Naive thymus-derived CD4-positive, alpha-beta T cell (primary cell): ENCODE results near the gene BAZ1B. TPM values are rescaled to one million over a fixed set of nuclear protein-coding genes. Genes with fewer than 3 reads are reported as not detected.
"Not testable (repeated sequence)": the region's sequence is repeated elsewhere in the genome, so short reads cannot be mapped to it uniquely, and the experiment has no call there.

Experiments used
- ATAC-seq: fragments of 150-1000 bp; cut with Tn5 transposase; 2 replicates; pipeline ENCODE4 v1.10.0; 2021; ENCODE audit warnings: mild to moderate bottlenecking, moderate library complexity
- CTCF ChIA-PET: fragments of 350-600 bp; sonication (Branson Sonifier 250); formaldehyde crosslinking; loops from one replicate; lab custom pipeline; 2021; ENCODE audit warnings: antibody characterized with exemption; lab: Charles Lee
- POLR2A ChIA-PET: fragments of 350-600 bp; sonication (Branson Sonifier 250); formaldehyde crosslinking; loops from one replicate; lab custom pipeline; 2021; ENCODE audit warnings: antibody characterized with exemption, inconsistent platforms; lab: Charles Lee
- DNase-seq, 9 donors: peaks; one replicate each; pipeline versions ENCODE4 v3.0.0 to v3.0.0-alpha.2; 2020 to 2022; ENCODE audit warnings: mixed read lengths in 1 of 9
- H3K27ac ChIP-seq: one replicate; pipeline ENCODE4 v1.7.0; 2013; ENCODE audit warnings: mild to moderate bottlenecking, low read depth, low read length, moderate library complexity
- H3K27me3 ChIP-seq, 2 donors: one replicate each; pipeline ENCODE4 v1.7.0; 2013; ENCODE audit warnings: low read length in 2 of 2, mild to moderate bottlenecking in 2 of 2, moderate library complexity in 2 of 2; ENCODE audit not compliant: control insufficient read depth in 2 of 2, insufficient read depth in 2 of 2
- H3K36me3 ChIP-seq, 3 experiments: 1 replicate in 2 of 3; 2 replicates in 1 of 3; pipeline ENCODE4 v1.7.0; 2013; ENCODE audit warnings: low read length in 3 of 3, mild to moderate bottlenecking in 3 of 3, moderate library complexity in 1 of 3; ENCODE audit not compliant: insufficient read depth in 3 of 3, control insufficient read depth in 2 of 3
- H3K4me1 ChIP-seq, 2 donors: one replicate each; pipeline ENCODE4 v1.7.0; 2013; ENCODE audit warnings: low read length in 2 of 2, mild to moderate bottlenecking in 2 of 2, moderate library complexity in 1 of 2; ENCODE audit not compliant: control insufficient read depth in 2 of 2, insufficient read depth in 2 of 2
- H3K4me3 ChIP-seq: 2 replicates; pipeline ENCODE4 v1.7.0; 2013; ENCODE audit warnings: mild to moderate bottlenecking, low read length
- H3K9me3 ChIP-seq, 3 experiments: 1 replicate in 2 of 3; 2 replicates in 1 of 3; pipeline ENCODE4 v1.7.0; 2013; ENCODE audit warnings: low read length in 3 of 3; ENCODE audit not compliant: control insufficient read depth in 2 of 3
- H3K27ac Mint-ChIP-seq, 9 donors: one replicate each; pipeline ENCODE4 v1.8.0; 2020 to 2022; ENCODE audit warnings: mixed read lengths in 9 of 9, mild to moderate bottlenecking in 8 of 9, moderate library complexity in 5 of 9, inconsistent platforms in 2 of 9
- H3K27me3 Mint-ChIP-seq, 5 donors: one replicate each; pipeline ENCODE4 v1.8.0; 2021 to 2022; ENCODE audit warnings: mixed read lengths in 5 of 5, mild to moderate bottlenecking in 1 of 5
- H3K36me3 Mint-ChIP-seq, 5 donors: one replicate each; pipeline ENCODE4 v1.8.0; 2020 to 2022; ENCODE audit warnings: mixed read lengths in 5 of 5, mild to moderate bottlenecking in 3 of 5, inconsistent platforms in 1 of 5
- H3K4me1 Mint-ChIP-seq, 7 donors: one replicate each; pipeline ENCODE4 v1.8.0; 2020 to 2022; ENCODE audit warnings: mixed read lengths in 7 of 7, mild to moderate bottlenecking in 3 of 7, inconsistent platforms in 1 of 7
- H3K4me3 Mint-ChIP-seq, 10 donors: one replicate each; pipeline ENCODE4 v1.8.0; 2020 to 2022; ENCODE audit warnings: mild to moderate bottlenecking in 10 of 10, mixed read lengths in 10 of 10, moderate library complexity in 6 of 10, inconsistent platforms in 2 of 10
- H3K9me3 Mint-ChIP-seq, 11 donors: one replicate each; pipeline ENCODE4 v1.8.0; 2020 to 2022; ENCODE audit warnings: mixed read lengths in 11 of 11, mild to moderate bottlenecking in 4 of 11, inconsistent platforms in 1 of 11, moderate library complexity in 1 of 11
- intact Hi-C, 2 donors: fragments of 100-400 bp; cut with micrococcal nuclease; formaldehyde crosslinking; loops; one replicate each; pipeline ENCODE4 v1.15.1; 2023
- polyA plus RNA-seq, 2 donors: library from polyadenylated mRNA; unstranded; fragments of 300-500 nt; fragmentation: Illumina TruSeq; gene quantifications; one replicate each; pipeline ENCODE4 v1.2.3, GENCODE V29; 2021
- total RNA-seq, 6 experiments: library from RNA in 5 of 6; stranded (reverse) in 5 of 6; gene quantifications; 1 replicate in 5 of 6; 2 replicates in 1 of 6; pipeline ENCODE4 v1.2.3 and lab custom pipeline; 2021 to 2026

The BAZ1B gene
- total and polyA plus RNA-seq, 7 experiments from 2014 or later = 14.7 to 90.3 (median 47.1) TPM

DNA sequence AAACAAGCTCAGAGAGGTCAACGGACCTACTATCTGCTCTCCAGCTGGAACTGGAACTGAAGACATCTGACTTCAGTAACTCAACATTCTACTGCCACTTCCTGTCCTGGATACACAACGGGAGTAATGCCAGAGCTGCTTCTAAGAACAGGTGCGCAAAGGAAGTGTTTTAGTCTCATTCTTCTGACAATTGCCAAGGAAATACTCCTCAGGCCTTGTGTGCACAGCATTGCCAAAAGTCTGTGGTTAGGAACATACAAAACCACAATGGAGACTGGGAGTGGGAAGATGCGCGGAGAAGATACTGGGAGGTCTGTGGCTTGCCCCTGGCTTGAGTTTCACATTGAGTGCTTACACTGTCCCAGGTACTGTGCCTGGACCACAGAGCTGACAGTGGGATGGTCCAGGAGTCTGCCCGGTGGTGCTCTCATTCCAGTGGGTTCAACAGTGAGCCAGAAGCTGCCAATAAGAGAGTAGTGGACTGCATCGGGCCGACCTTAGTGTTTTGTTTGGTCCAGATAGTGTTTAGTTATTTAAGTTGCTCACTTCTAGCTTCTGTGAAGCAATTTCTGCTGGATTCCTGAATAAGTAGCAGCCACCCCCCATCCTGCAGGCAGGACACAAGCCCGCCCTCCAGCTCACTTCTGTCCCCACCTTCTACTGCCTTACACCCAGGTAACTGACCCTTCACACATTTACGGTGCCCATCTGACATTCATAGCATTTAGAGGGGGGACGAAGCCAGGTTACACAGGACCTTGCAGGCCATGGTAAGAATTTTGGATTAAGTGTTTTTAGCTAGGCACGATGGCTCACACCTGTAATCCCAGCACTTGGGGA lies 46.0 kb upstream of the BAZ1B start:
- DNase-seq = no peak
- Mint-ChIP-seq H3K4me3 (no peak overlapping the region), H3K27me3 (no peaks in the 10 kb centered on the region), H3K9me3 (no peaks in the 10 kb centered on the region), H3K4me1 (peaks cover 12 to 44% (median 33%) of the 10 kb centered on the region in 7 donors), H3K27ac (peak overlapping the region in 7 of 9 donors; percentile 51 to 84 (median 60)), H3K36me3 (peaks cover 0 to 30% (median 5%) of the 10 kb centered on the region in 5 donors)
- ChIA-PET POLR2A (interaction anchor here (1.1 to 2.4 kb wide), 4 partner anchors 9 to 46 kb away, joined by 3 to 10 read pairs (median 8); partner anchors contain the start of genes BAZ1B and TBL2), CTCF (interaction anchor here (0.6 to 1.0 kb wide), 3 partner anchors 8 to 157 kb away, joined by 3 to 4 read pairs (median 3); no protein-coding TSS in a partner anchor)
- ATAC-seq = no peak
- Histone ChIP-seq H3K27ac (no peak overlapping the region), H3K4me1 (peaks cover 7 to 18% of the 10 kb centered on the region in 2 donors), H3K27me3 (no peaks in the 10 kb centered on the region), H3K4me3 (no peak overlapping the region), H3K9me3 (no peaks in the 10 kb centered on the region), H3K36me3 (peaks cover 6 to 39% (median 12%) of the 10 kb centered on the region in 3 experiments)
- intact Hi-C loops = no loop called here

- Histone ChIP-seq H3K27ac (no peak overlapping the region), H3K4me1 (peaks cover 7 to 18% of the 10 kb centered on the region in 2 donors), H3K9me3 (no peaks in the 10 kb centered on the region), H3K4me3 (no peak overlapping the region), H3K27me3 (no peaks in the 10 kb centered on the region), H3K36me3 (peaks cover 6 to 30% (median 7%) of the 10 kb centered on the region in 3 experiments)
- Mint-ChIP-seq H3K27me3 (peaks cover 0 to 2% (median 0%) of the 10 kb centered on the region in 5 donors), H3K4me3 (peak overlapping the region in 1 of 10 donors; percentile 88), H3K4me1 (peaks cover 12 to 44% (median 33%) of the 10 kb centered on the region in 7 donors), H3K9me3 (no peaks in the 10 kb centered on the region), H3K36me3 (peaks cover 0 to 22% (median 5%) of the 10 kb centered on the region in 5 donors), H3K27ac (peak overlapping the region in 3 of 9 donors; percentile 25 to 84 (median 60))
- intact Hi-C loops = no loop called here
- DNase-seq (no peak), ATAC-seq (no peak)
- POLR2A ChIA-PET = interaction anchor here (1.6 to 2.4 kb wide), 5 partner anchors 8 to 45 kb away, joined by 8 to 22 read pairs (median 10); partner anchors contain the start of genes BAZ1B, BCL7B and TBL2
- CTCF ChIA-PET = interaction anchor here (0.8 kb wide), 1 partner anchor 158 kb away, joined by 3 read pairs; no protein-coding TSS in a partner anchor
Observed at GRCh38 chr7:73567140-73567539, 45.0 kb upstream of the BAZ1B start.

DNA sequence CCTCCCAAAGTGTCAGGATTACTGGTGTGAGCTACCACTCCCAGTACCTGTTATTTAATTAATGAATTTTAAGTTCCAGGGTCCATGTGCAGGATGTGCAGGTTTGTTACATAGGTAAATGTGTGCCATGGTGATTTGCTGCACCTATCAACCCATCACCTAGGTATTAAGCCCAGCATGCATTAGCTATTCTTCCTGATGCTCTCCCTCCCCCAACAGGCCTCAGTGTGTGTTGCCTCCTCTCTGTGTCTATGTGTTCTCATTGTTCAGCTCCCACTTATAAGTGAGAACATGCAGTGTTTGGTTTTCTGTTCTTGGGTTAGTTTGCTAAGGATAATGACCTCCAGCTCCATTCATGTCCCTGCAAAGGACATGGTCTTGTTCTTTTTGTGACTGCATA lies 44.3 kb upstream of the BAZ1B start:
- H3K4me3 ChIP-seq = peak overlapping the region; percentile 44
- peaks cover 6 to 23% (median 7%) of the 10 kb centered on the region in 3 experiments for H3K36me3 ChIP-seq
- DNase-seq, intact Hi-C loops, H3K9me3 Mint-ChIP-seq, H3K27me3 ChIP-seq, H3K27me3 Mint-ChIP-seq, H3K9me3 ChIP-seq: not testable (repeated sequence)
- ATAC-seq = peak; percentile 42
- H3K36me3 Mint-ChIP-seq = peaks cover 0 to 19% (median 5%) of the 10 kb centered on the region in 5 donors
- peak overlapping the region; percentile 25 to 92 (median 77) for H3K27ac Mint-ChIP-seq
- H3K4me1 Mint-ChIP-seq = peaks cover 12 to 44% (median 33%) of the 10 kb centered on the region in 7 donors
- peak overlapping the region; percentile 48 for H3K27ac ChIP-seq
- POLR2A ChIA-PET = interaction anchor here (0.6 to 2.3 kb wide), 6 partner anchors 10 to 45 kb away, joined by 3 to 22 read pairs (median 6); partner anchors contain the start of genes BAZ1B, BCL7B and TBL2
- H3K4me3 Mint-ChIP-seq = peak overlapping the region; percentile 70 to 88 (median 81)
- CTCF ChIA-PET = interaction anchor here (0.6 to 0.7 kb wide), 3 partner anchors 37 to 70 kb away, joined by 3 read pairs; no protein-coding TSS in a partner anchor
- peaks cover 7 to 18% of the 10 kb centered on the region in 2 donors for H3K4me1 ChIP-seq

DNA sequence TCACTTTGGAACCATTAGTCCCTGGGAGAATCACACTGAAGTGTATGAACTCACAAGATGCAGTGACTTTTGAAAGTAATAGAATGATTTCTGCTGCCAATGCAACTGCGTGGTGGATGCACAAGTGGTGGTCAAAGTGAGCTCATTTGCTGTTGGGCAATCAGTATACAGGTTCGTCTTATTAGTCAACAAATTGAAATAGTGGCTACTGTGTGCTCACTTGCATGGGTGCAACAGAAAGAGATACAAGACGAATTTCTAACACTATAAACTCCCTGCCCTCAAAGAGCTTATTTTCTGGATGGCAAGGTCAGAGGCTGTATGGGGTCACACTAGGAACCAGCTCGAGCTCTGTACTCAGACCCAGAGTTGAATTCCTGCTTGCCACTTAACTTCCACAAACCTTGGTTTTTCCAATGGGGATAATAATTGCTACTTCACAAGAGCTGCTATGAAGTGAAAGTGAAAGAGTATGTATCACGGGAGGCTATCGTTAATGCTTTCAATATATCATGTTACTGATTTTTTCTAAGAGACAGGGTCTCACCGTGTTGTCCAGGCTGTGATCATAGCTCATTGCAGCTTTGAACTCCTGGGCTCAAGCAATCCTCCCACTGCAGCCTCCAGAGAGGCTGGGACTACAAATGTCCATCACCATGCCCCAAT lies 43.7 kb upstream of the BAZ1B start:
- peaks cover 0 to 2% (median 0%) of the 10 kb centered on the region in 5 donors for H3K27me3 Mint-ChIP-seq
- no peaks in the 10 kb centered on the region for H3K9me3 Mint-ChIP-seq
- Histone ChIP-seq H3K9me3 (no peaks in the 10 kb centered on the region), H3K27ac (peak overlapping the region; percentile 48), H3K4me3 (peak overlapping the region; percentile 44), H3K4me1 (peaks cover 7 to 18% of the 10 kb centered on the region in 2 donors), H3K36me3 (peaks cover 4 to 17% (median 6%) of the 10 kb centered on the region in 3 experiments), H3K27me3 (no peaks in the 10 kb centered on the region)
- ChIA-PET POLR2A (interaction anchor here (0.6 to 2.3 kb wide), 7 partner anchors 9 to 44 kb away, joined by 3 to 22 read pairs (median 3); partner anchors contain the start of genes BAZ1B, BCL7B and TBL2), CTCF (interaction anchor here (0.6 to 0.7 kb wide), 2 partner anchors 39 to 71 kb away, joined by 3 read pairs; no protein-coding TSS in a partner anchor)
- H3K36me3 Mint-ChIP-seq = peaks cover 0 to 15% (median 5%) of the 10 kb centered on the region in 5 donors
- peaks cover 12 to 44% (median 33%) of the 10 kb centered on the region in 7 donors for H3K4me1 Mint-ChIP-seq
- peak overlapping the region; percentile 25 to 92 (median 77) for H3K27ac Mint-ChIP-seq
- peak; percentile 46 for ATAC-seq
- DNase-seq = no peak
- H3K4me3 Mint-ChIP-seq = peak overlapping the region; percentile 70 to 88 (median 81)
- intact Hi-C loops = no loop called here

DNA sequence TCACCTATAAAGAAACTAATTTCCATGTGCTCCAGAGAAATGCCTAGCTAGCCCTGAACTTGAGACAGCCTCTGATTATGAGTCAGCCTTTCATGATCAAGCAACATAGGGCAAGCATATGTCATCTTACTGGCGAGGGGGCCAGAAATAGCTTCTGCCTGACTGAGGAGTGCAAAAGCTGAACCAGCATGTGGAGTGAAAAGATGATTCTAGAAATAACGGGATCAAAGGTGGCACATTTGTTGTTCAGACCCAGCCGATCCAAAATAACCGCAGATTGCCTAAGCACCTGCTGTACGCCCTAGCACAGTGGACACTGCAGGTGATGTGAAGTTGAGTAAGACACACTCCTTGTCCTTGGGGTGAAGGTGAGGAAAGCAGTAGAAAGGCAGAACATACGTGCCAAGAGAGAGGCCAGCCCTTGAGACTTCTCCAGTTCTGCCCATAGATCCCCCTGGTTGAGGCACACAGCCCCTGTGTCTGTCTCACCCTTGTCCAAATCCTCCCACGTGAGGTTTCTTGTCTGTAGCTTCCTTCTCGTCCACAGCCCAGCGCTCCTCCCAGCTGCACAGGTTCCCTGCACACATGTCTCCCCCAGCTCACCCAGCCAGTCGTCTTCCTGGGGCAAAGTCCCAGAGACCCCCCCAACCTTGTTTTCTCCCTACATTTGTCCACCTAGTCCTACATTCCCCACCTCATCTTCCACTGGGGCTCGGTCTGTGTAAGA lies 38.2 kb upstream of the BAZ1B start:
- H3K4me1 Mint-ChIP-seq = peaks cover 13 to 27% (median 19%) of the 10 kb centered on the region in 7 donors
- H3K4me3 Mint-ChIP-seq = peak overlapping the region in 2 of 10 donors; percentile 13 to 29

More for the DNA sequence above, 38.2 kb upstream of the BAZ1B start:
- no peaks in the 10 kb centered on the region for H3K9me3 ChIP-seq
- Mint-ChIP-seq H3K27me3 (peaks cover 0 to 2% (median 0%) of the 10 kb centered on the region in 5 donors), H3K36me3 (peaks cover 0 to 4% (median 0%) of the 10 kb centered on the region in 5 donors), H3K27ac (peak overlapping the region in 2 of 9 donors; percentile 25 to 68), H3K9me3 (peaks cover 0 to 4% (median 0%) of the 10 kb centered on the region in 11 donors)
- H3K4me1 ChIP-seq = peaks cover 12 to 19% of the 10 kb centered on the region in 2 donors
- DNase-seq (no peak), ATAC-seq (no peak)
- no peak overlapping the region for H3K27ac ChIP-seq
- ChIA-PET POLR2A (interaction anchor here (1.2 to 2.6 kb wide), 4 partner anchors 8 to 38 kb away, joined by 6 to 11 read pairs (median 10); partner anchors contain the start of genes BAZ1B and TBL2), CTCF (interaction anchor here (0.6 to 0.7 kb wide), 3 partner anchors 8 to 694 kb away, joined by 3 to 4 read pairs (median 3); no protein-coding TSS in a partner anchor)
- no peaks in the 10 kb centered on the region for H3K27me3 ChIP-seq
- no peak overlapping the region for H3K4me3 ChIP-seq
- H3K36me3 ChIP-seq = no peaks in the 10 kb centered on the region
- intact Hi-C loops = no loop called here
